Upper lobe of right lung (tissue), 1 donor: ENCODE data around the gene CLRN2. TPM values are rescaled to one million over a fixed set of nuclear protein-coding genes. Genes with fewer than 3 reads are reported as not detected.

ENCODE experiments used
- ATAC-seq: fragments of 200-7000 bp; cut with Tn5 transposase; one replicate; pipeline ENCODE4 v1.9.1; 2020; ENCODE audit warnings: mild to moderate bottlenecking, moderate library complexity
- DNase-seq: peaks from one replicate; pipeline ENCODE4 v3.0.0-alpha.2; 2020
- H3K27ac ChIP-seq: fragments of 200-600 bp; one replicate; pipeline ENCODE4 v1.8.0; 2022
- H3K27me3 ChIP-seq: fragments of 200-600 bp; one replicate; pipeline ENCODE4 v1.8.0; 2022; ENCODE audit warnings: mild to moderate bottlenecking
- H3K36me3 ChIP-seq: fragments of 200-600 bp; one replicate; pipeline ENCODE4 v1.8.0; 2022
- H3K4me1 ChIP-seq: fragments of 200-600 bp; one replicate; pipeline ENCODE4 v1.8.0; 2022
- H3K4me3 ChIP-seq: fragments of 200-600 bp; one replicate; pipeline ENCODE4 v1.8.0; 2022; ENCODE audit warnings: mild to moderate bottlenecking
- H3K9me3 ChIP-seq: fragments of 200-600 bp; one replicate; pipeline ENCODE4 v1.8.0; 2022
- intact Hi-C: fragments of 100-400 bp; cut with DNase I; formaldehyde crosslinking; loops from one replicate; pipeline ENCODE4 v1.11.0; 2022
- total RNA-seq: library from RNA; stranded (reverse); fragmentation: NEBNext Ultra II Directional; extraction: Animal tissue kit (Norgen Biotek cat#: 25700); gene quantifications from one replicate; pipeline ENCODE4 v1.2.1, GENCODE V29; 2021
- TF ChIP-seq, protein P1 (sequence below): fragments of 200-600 bp; IDR thresholded peaks from one replicate; pipeline ENCODE4 v1.8.0; 2022; ENCODE audit warnings: antibody characterized with exemption
- donor health status: DM: no; HTN: yes; CAD: no; lungs with severe emphysema.

The CLRN2 gene
- total RNA-seq, 1 donor from 2014 or later = not detected

DNA sequence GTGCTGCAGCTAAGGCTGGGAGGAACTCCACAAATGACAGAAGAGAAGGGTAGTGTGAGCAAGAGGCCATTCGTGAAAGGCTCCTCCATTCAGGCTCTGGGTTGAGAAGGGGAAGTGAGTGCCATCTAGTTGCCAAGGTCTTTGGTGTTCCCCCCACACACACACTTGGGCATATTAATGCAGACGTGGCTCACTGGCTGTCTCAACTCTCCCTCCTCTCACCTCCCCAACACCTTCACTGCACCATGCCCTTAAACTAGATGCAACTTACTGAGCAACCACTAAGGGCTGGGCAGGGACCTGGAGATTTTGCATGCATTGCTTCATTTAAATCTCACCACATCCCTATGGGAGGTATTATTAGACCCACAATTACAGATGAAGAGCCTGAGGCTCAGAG is 8.7 kb downstream of the CLRN2 start:
- TF ChIP-seq, protein P1, sequence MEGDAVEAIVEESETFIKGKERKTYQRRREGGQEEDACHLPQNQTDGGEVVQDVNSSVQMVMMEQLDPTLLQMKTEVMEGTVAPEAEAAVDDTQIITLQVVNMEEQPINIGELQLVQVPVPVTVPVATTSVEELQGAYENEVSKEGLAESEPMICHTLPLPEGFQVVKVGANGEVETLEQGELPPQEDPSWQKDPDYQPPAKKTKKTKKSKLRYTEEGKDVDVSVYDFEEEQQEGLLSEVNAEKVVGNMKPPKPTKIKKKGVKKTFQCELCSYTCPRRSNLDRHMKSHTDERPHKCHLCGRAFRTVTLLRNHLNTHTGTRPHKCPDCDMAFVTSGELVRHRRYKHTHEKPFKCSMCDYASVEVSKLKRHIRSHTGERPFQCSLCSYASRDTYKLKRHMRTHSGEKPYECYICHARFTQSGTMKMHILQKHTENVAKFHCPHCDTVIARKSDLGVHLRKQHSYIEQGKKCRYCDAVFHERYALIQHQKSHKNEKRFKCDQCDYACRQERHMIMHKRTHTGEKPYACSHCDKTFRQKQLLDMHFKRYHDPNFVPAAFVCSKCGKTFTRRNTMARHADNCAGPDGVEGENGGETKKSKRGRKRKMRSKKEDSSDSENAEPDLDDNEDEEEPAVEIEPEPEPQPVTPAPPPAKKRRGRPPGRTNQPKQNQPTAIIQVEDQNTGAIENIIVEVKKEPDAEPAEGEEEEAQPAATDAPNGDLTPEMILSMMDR = no peak
- Histone ChIP-seq H3K4me3 (no peak overlapping the region), H3K27me3 (no peaks in the 10 kb centered on the region), H3K9me3 (no peaks in the 10 kb centered on the region), H3K27ac (no peak overlapping the region), H3K4me1 (no peaks in the 10 kb centered on the region), H3K36me3 (no peaks in the 10 kb centered on the region)
- ATAC-seq = no peak
- no peak for DNase-seq
- intact Hi-C loops = no loop called here

DNA sequence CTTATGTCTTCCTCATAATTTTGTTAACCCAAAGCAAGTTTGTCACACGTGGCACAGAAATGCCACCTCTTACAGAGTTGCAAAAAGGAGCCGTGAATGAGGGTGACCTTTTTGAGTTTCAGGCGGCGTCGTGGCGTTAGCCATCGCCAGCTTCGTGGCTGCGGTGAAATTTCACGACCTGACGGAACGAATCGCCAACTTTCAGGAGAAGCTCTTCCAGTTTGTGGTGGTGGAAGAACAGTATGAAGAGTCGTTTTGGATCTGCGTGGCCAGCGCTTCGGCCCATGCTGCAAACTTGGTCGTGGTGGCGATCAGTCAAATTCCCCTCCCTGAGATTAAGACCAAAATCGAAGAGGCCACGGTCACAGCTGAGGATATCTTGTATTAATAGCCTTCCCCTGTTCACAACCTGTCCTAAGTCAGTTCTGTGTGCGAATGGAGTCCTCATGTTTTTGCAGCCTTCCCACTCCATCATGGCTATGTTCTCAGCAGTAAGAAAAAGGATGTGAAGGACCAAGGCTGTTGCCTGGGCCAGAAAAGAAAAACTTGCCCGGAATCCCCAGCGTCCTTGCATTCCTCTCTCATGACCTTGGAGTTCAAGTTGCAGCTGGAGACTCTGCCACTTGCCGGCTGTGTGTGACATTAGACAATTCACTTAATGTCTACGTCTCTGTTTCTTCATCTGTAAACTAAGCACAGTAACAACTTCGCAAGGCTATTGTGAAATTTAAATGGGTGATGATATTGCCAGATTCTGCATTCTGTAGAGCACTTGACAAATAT is 11.9 kb downstream of the CLRN2 start:
- Histone ChIP-seq H3K36me3 (no peaks in the 10 kb centered on the region), H3K9me3 (no peaks in the 10 kb centered on the region), H3K27ac (no peak overlapping the region), H3K4me1 (no peaks in the 10 kb centered on the region), H3K4me3 (no peak overlapping the region), H3K27me3 (no peaks in the 10 kb centered on the region)
- DNase-seq (no peak), ATAC-seq (no peak)
- TF ChIP-seq, protein P1 = no peak
- intact Hi-C loops = no loop called here

DNA sequence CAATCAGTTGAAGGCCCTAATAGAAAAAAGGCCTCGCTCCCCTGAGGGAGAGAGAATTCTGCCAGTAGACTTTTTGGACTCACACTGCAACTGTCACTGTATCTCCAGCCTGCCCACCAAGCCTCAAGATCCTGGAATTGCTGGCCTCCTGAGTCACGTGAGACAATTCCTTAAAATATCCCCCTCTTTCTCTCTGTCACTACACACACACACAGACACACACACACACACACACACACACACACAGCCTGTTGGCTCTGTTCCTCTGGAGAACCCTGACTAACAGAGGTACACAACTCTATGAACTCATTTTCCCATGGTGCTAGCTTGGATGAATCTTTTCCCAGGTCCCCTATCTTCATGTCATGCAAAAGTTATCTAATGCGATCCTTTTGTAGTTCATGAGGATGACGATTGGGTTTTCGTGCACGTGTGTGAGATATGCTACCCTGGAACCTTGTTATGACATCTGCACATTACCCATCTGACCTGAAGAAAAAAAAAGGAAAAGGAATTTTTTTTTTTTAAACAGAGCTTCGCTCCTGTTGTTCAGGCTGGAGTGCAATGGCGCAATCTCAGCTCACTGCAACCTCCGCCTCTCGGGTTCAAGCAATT is 13.7 kb downstream of the CLRN2 start:
- TF ChIP-seq, protein P1 = no peak
- ATAC-seq = no peak
- intact Hi-C loops = no loop called here
- Histone ChIP-seq H3K27me3 (no peaks in the 10 kb centered on the region), H3K9me3 (no peaks in the 10 kb centered on the region), H3K27ac (no peak overlapping the region), H3K36me3 (no peaks in the 10 kb centered on the region), H3K4me1 (no peaks in the 10 kb centered on the region), H3K4me3 (no peak overlapping the region)
- no peak for DNase-seq

DNA sequence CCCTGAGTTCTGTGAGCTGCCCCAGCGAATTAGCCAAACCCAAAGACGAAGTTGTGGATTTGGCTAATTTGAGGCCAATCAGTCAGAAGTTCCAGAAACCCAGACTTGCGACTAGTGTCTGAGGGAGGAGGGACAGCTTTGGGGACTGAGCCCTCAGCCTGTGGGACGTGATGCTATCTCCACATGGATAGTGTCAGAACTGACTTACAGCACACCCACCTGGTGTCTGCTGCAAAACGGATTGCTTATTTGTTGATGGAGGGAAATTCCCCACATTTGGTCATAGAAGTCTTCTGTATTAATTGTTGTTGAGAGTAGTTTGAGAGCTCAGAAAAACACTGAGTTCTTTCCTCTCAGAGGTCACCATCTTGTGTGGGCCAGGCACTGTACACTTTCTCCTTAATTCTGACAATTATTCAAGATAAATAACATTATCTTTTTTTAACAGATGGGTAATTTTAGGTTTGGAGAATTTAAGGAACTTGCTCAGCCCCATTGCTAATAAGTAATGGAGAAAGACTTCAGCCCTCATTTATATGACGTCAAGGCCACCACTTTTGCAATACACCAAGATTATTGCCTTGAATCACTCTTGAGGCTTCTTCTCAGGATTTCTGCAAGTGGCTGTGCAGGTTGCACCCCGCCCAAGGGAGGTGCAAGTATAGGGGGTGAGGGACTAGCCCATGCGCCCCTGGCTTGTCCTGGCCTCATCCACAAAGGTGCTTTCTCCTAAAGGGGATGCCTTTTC is 16.7 kb downstream of the CLRN2 start:
- H3K27ac ChIP-seq = no peak overlapping the region

DNA sequence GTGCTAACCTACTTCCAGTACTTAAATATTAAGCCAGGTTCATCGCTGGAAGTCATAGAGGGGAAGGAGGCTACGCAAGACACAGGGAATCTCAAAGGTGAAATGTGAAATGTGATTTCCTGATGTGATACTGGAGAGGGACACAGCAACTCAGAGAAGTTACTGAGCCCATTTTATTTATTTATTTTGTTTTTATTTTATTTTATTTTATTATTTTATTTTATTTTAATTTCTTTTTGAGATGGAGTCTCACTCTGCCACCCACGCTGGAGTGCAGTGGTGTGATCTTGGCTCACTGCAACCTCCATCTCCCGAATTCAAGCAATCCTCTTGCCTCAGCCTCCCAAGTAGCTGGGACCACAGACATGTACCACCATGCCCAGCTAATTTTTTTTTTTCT is 19.7 kb downstream of the CLRN2 start:
- Histone ChIP-seq H3K9me3 (no peaks in the 10 kb centered on the region), H3K4me3 (no peak overlapping the region), H3K4me1 (no peaks in the 10 kb centered on the region), H3K27ac (no peak overlapping the region), H3K36me3 (no peaks in the 10 kb centered on the region), H3K27me3 (no peaks in the 10 kb centered on the region)
- ATAC-seq (no peak), DNase-seq (no peak)
- TF ChIP-seq, protein P1 = no peak
- intact Hi-C loops = no loop called here

More for the DNA sequence above, 16.7 kb downstream of the CLRN2 start:
- TF ChIP-seq, protein P1 = no peak
- no peaks in the 10 kb centered on the region for H3K4me1 ChIP-seq
- H3K36me3 ChIP-seq = no peaks in the 10 kb centered on the region
- ATAC-seq (no peak), DNase-seq (no peak)
- no peaks in the 10 kb centered on the region for H3K9me3 ChIP-seq
- no peaks in the 10 kb centered on the region for H3K27me3 ChIP-seq
- H3K4me3 ChIP-seq = no peak overlapping the region
- intact Hi-C loops = no loop called here
